ENCODE measurements around the gene TTC6. TPM values are rescaled to one million over a fixed set of nuclear protein-coding genes. Genes with fewer than 3 reads are reported as not detected.

Gene TTC6
- polyA plus RNA-seq, 2 of the 4 experiments (the other 2 are of a cell fraction) = 0.41 to 1.7 TPM

DNA sequence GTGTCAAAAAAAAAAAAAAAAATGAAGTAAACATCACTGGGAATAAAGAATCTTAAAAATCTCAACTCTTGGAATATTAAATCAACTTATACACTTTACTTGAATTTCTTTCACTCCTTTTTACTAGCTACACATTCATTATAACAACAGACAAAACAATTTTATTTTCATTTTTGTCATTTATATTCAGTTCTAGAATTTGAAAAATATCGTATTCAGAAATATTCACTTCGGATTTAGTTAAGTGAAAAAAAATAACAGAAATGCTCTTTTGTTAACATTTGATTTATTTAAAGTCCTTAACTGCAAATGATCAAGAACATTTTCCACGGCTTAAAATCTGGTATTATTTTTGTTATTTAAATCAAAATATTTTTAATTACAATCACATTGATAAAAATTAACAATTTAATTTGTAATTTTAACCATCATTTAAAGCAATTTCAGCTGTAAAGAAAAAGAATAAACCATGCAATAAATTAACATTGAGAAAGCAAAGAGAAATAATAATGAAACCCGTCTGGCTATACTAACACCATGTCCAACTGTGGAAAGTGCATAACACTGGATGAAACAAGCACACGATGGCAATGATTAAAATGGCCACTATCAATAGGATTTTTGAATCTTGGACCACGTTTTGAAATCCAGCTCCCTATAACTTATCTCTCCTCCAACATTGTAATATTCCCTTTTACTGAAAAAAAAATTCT, 5.6 kb upstream of the TTC6 start (continued):
- TF ChIP-seq TP53 (CRISPR knock-in tag; IDR thresholded peaks at IDR 0.05) (no peak), HOXB13 (CRISPR knock-in tag; IDR thresholded peaks at IDR 0.05; ENCODE audit: low read depth) (no peak), RCOR1 (IDR thresholded peaks at IDR 0.05; ENCODE audit: low read depth, low read length) (no peak), MYC (IDR thresholded peaks at IDR 0.05; ENCODE audit: borderline replicate concordance, low read length) (no peak)

DNA sequence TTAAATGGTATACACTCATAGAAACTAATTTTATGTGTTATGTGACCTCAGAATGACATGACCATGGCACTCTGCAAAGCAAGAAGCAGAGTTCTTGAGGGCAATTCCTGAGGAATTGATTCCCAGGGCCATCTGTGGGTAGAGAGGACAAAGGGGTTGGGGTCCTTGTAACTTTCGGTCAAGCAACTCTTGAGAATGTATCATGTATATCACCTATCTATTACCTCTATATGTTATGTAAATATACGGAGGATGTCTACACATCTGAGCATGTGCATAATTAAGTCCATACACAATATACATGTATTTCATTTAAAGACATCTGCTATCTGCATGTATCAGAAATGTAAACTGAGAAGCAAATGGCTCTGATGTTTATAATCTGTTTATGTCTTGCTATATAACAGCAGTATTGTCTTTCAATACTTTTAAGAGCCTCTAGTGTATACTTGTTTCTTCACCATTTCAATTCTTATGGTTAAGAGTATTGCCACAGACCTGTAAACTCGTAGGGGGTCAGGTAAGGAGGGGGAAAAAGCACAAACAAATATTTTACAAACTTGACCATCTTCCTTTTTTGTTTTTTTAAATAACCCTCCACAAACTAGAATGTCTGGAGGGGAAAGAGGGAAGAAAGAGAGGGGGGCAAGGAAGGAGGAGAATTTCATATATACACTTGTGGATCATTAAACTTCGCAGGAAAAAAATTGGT, 4.8 kb upstream of the TTC6 start:
- TF ChIP-seq CHD4 (IDR thresholded peaks at IDR 0.05; ENCODE audit: borderline replicate concordance) = no peak
- CTCF ChIA-PET = interaction anchor here (1.0 to 1.9 kb wide), 5 partner anchors 229 to 360 kb away, joined by 3 to 18 read pairs (median 5); no protein-coding TSS in a partner anchor
- peak overlapping the region; percentile 95 for H3K4me2 ChIP-seq
- DNase-seq (ENCODE audit: low read depth in 1 of 2, low spot score in 1 of 2) (no peak), ATAC-seq (no peak), FAIRE-seq (peak; percentile 28)
- 35% methylated on average over 4 of the region's 4 CpGs for WGBS (ENCODE audit: missing lambda C conversion rate)
- peaks cover 21% of the 10 kb centered on the region for H3K4me1 ChIP-seq
- POLR2A ChIA-PET = no interaction called here
- H3K27ac ChIP-seq = peak overlapping the region; percentile 87 to 90; a peak in 4 of 6 replicates
- H3K4me3 ChIP-seq = peak overlapping the region; percentile 92
- H3K9me3 ChIP-seq = no peaks in the 10 kb centered on the region

DNA sequence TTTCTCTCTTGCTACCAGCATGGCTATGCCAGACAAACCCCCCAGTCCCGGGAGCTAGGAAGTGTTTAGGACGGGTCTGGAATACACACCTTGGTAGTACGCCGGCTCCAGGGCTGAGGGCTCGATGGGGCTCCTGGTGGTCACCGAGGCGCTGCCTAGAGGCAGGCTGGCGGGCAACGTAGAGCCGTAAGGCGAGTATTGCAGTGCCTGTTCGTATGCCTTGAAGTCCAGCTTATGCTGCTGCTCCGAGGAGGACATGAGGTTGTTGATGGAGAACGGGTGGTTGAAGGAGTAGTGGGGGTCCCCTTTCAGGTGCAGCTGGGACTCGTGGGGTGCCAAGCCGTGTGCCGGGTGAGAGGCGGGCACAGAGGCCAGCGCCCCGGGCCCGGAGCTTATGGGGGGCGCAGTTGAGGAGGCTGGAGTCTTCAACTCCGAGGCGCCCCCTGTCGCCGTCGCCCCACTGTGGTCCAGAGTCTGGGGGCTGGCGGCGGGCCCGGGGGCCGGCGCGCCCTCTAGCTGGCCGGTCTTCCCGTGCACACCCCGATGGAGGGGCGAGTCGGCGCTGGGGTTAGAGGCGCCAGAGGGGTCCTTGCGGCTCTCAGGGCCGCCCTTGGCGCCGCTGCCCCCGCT, 4.0 kb upstream of the TTC6 start:
- TF ChIP-seq MAX (IDR thresholded peaks at IDR 0.05) (peak; percentile 12; the same call in 1 of the 2 replicates), HOXA7 (CRISPR knock-in tag; IDR thresholded peaks at IDR 0.05) (no peak), RAD21 (conservative IDR thresholded peaks at IDR 0.05 in 1 of 2, IDR thresholded peaks at IDR 0.05 in 1 of 2) (peak; percentile 1 to 50; a peak in 3 of 5 replicates), SMC3 (IDR thresholded peaks at IDR 0.05) (peak; percentile 60; the same call in 2 of the 3 replicates), JUN (IDR thresholded peaks at IDR 0.05) (0 out of 5 replicates have a peak, but pooled peaks of 1 of the 2 experiments have one; percentile 26), CTCF (IDR thresholded peaks at IDR 0.05) (peak; percentile 74), MAZ (IDR thresholded peaks at IDR 0.05; ENCODE audit: borderline replicate concordance, low read depth, low read length) (no peak)
- FAIRE-seq = no peak
- Histone ChIP-seq H3K27ac (peak overlapping the region; percentile 87 to 90), H3K4me3 (peak overlapping the region; percentile 92), H3K4me2 (peak overlapping the region; percentile 95), H3K4me1 (peaks cover 17% of the 10 kb centered on the region), H3K9me3 (no peaks in the 10 kb centered on the region)
- POLR2A ChIA-PET = no interaction called here
- CTCF ChIA-PET = interaction anchor here (0.6 to 1.9 kb wide), 14 partner anchors 9 to 434 kb away, joined by 3 to 18 read pairs (median 4); no protein-coding TSS in a partner anchor
- ATAC-seq = peak; percentile 36 to 63
- 29% methylated on average over 20 of the region's 45 CpGs for WGBS (ENCODE audit: missing lambda C conversion rate)
- DNase-seq (ENCODE audit: low read depth in 1 of 2, low spot score in 1 of 2) = peak in 1 of 2 experiments; percentile 80

DNA sequence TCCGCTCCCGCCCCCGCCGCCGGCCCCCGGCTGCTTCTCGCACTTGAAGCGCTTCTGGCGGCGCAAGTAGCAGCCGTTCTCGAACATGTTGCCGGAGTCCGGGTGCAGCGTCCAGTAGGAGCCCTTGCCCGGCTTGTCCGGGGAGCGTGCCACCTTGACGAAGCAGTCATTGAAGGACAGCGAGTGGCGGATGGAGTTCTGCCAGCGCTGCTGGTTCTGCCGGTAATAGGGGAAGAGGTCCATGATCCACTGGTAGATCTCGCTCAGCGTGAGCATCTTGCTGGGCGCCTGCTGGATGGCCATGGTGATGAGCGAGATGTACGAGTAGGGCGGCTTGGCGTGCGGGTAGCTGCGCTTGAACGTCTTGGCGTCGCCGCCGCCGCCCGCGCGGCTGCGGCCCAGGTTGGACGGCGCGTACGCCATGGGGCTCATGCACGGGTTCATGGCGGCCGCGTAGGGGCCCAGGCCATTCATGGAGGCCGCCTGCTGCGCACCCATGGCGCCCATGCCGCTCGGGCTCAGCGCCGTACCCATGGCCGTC, 3.4 kb upstream of the TTC6 start:
- Histone ChIP-seq H3K4me2 (peak overlapping the region; percentile 95), H3K27ac (peak overlapping the region; percentile 87 to 90), H3K4me3 (peak overlapping the region; percentile 92), H3K4me1 (peaks cover 21% of the 10 kb centered on the region), H3K9me3 (no peaks in the 10 kb centered on the region)
- FAIRE-seq (no peak), DNase-seq (ENCODE audit: low read depth in 1 of 2, low spot score in 1 of 2) (peak in 1 of 2 experiments; percentile 77), ATAC-seq (peak; percentile 3 to 12; a peak in 4 of 6 replicates)
- ChIA-PET CTCF (interaction anchor here (0.8 to 1.9 kb wide), 11 partner anchors 8 to 361 kb away, joined by 3 to 18 read pairs (median 4); no protein-coding TSS in a partner anchor), POLR2A (no interaction called here)
- 33% methylated on average over 26 of the region's 58 CpGs for WGBS (ENCODE audit: missing lambda C conversion rate)
- TF ChIP-seq ELK1 (IDR thresholded peaks at IDR 0.05; ENCODE audit: low read depth, low read length) = no peak
- 0 out of 2 replicates have a peak, but pooled peaks have one; percentile 20 for TF ChIP-seq MAX (IDR thresholded peaks at IDR 0.05)
- no peak for TF ChIP-seq PHF8 (IDR thresholded peaks at IDR 0.05; ENCODE audit: borderline replicate concordance, low read depth)
- TF ChIP-seq CTCF (IDR thresholded peaks at IDR 0.05) = peak; percentile 18; the same call in 2 of the 3 replicates
- TF ChIP-seq POLR2AphosphoS2 (conservative IDR thresholded peaks at IDR 0.05; ENCODE audit: low read length) = no peak
- no peak for TF ChIP-seq EHF (CRISPR knock-in tag; IDR thresholded peaks at IDR 0.05)
- no peak for TF ChIP-seq ESRRA (IDR thresholded peaks at IDR 0.05; ENCODE audit: borderline replicate concordance, low read length)
- TF ChIP-seq BHLHE40 (IDR thresholded peaks at IDR 0.05; ENCODE audit: low read depth, low read length) = no peak
- no peak for TF ChIP-seq PBX3 (IDR thresholded peaks at IDR 0.05)
